Kidney capillary endothelial cell (primary cell): ENCODE data around the gene COL25A1.

ENCODE experiments used
- DNase-seq: peaks from one replicate; pipeline ENCODE4 v3.0.0-alpha.2; 2018; ENCODE audit warnings: low spot score

Gene COL25A1

DNA sequence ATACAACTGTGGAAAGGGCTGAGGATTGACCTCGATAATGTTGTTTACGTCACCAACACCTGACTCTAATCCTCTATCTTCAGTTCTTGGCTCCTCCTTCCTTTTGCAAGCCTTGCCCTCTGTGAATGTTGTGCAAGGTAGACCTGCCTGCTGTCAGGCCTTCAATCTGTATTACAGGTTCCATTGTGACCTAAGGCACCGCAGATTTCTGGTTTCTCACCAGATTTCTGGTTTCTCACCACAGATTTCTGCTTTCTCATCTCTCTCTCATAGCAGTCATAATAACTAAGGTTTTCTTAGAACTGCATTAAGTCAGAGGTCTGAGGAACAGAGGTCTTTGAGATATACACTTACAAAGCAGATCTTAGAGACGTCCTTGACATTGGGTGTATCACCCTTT, 488.1 kb downstream of the COL25A1 start:
- no peak for DNase-seq

DNA sequence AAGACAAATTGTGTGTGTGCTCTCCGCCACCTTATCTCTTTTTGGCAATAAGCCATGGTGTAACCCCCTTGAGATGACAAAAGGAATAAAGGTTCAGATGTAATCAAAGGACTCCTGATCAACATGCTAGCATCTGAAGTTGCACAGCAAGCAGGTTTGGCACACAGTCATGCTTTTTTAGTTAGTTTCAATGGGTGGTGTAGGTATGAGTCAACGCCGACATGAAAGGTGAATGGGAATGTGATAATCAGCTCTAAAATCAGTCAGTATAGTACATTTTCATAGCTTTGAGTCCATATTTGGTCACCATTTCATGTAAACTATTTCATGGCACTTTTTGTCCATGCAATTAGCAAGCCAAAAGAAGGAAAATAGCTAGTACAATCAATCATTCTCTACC, 489.2 kb downstream of the COL25A1 start:
- no peak for DNase-seq

DNA sequence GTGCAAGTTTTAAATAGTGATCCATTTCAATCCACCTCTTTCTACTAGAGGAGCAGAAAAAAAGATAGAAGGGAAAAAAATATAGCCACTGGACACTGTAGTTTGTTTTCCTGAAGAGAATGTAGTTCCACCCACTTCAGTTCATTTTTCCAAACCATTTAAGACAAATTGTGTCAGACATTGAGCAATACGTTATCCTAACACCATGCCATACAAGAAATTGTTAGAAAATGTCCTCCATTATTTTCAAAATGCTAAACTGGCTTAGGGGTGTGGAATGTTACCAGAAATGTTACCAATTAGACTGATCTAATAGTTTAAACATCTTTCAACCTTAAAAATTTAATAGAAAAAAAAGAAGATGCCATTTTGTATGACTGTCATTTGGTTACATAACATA, 491.0 kb downstream of the COL25A1 start:
- no peak for DNase-seq

DNA sequence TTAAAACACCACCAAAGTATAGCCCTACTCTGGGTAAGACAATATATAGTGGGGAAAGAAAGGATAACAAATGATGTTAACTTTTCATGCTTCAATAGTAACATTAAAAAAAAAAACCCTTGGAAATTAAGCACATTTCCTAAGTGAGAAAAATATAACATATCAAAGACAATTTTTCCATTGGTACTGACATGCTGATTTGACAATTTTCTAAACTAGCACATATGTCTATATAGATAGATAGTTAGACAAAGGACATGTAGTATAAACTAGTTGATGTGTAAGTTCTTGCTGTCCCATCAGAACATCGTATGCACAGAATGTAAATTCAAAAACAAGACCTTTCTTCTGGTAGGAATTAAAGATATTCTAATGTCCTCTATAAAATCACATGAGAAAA, 492.4 kb downstream of the COL25A1 start:
- no peak for DNase-seq

DNA sequence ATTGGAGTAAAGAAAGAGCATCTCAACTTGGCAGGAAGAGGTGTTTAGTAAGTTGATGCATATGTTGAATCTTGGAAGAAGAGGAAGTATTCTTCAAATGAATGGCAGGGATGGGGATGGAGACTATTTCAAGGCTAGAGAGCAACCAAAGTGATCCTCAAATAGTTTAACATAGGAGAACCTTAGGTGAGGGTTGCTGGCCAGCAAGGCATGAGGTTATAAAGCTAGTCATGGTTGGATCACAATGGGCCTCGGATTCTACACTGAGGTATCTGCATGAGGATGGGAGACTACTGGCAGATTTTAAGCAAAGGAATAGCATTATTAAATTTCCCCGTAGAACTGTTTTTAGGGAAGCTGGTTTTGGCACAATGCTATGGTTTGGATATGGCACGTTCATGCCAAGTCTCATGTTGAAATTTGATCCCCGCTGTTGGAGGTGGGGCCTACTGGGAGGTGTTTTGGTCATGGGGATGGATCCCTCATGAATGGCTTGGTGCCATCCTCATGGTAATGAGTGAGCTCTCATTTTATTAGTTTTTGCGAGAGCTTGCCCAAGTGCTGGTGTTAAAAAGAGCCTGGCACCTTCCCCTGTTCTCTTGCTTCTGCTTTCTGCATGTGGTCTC, 497.7 kb downstream of the COL25A1 start:
- DNase-seq = no peak

DNA sequence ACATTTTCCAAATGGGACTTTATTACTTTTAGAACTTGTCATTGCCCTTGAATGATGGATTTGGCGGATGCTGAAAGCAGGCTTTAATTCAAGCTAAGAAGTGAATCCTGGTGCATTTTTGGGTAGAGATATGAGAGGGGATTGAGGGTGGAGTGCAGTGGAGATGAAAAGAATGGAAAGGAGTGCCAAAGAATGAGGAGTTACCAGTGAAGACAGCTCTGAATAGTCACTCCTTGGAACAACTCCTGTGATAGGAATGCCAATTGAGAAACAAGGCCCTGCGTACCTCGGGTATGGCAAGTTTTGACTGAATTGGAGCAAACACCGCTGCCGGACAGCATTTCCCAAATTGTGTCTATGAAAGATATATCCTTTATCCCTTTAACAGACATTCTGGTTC, 503.2 kb downstream of the COL25A1 start:
- no peak for DNase-seq

DNA sequence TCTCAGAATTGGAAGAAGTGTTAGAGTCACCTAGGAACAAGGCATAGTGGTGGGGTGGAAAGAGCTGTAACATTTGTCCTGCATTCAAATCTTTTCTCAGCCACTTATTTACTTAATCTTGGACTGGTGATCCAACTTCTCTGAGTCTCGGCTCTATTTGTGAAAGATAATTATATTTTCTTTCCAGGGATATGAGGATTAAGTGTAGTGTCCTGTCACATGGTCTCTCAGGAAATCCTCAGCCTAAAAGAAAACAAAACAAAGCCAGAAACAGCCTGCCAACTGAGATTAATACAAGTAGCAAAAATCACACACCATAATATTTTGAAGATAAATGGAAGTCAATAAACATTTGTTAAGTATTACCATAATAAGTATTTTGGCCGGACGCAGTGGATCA, 506.3 kb downstream of the COL25A1 start:
- DNase-seq = no peak

DNA sequence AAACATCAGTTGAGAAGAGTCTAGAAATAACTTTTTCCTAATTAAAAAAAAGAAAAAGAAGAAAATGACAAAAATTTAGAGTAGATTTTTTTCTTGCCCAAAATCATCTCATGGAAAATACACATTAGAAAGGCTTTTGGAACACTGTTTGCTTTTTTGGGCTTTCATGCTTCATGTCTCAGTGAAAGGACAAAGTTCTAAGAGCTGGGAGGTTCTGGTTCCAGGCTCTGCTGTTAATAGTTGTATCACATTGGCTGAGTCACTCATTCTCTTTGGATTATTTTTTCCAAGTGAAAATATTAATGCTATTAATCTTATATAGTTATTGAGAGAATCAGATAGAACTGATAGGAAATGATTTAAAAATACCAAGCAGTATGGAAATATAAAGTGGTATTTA, 506.7 kb downstream of the COL25A1 start:
- no peak for DNase-seq

DNA sequence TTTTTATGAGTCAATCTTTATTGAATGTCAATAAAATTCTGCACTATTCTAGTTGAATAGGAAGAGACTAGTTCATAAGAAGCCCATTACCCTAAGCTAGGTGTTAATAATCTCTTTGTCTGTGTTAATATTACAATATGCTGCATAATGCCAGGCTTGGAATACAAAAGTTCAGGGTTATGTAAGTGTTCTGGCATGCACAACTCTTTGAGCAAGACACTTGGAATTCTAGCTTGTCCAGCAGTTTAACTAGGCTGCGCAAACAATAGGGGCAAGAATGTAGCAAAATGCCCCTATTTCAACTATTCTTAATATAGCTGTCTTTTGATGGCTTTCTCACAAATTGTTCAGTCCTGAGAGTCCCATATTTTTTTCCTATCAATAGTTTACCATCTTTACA, 508.3 kb downstream of the COL25A1 start:
- no peak for DNase-seq

DNA sequence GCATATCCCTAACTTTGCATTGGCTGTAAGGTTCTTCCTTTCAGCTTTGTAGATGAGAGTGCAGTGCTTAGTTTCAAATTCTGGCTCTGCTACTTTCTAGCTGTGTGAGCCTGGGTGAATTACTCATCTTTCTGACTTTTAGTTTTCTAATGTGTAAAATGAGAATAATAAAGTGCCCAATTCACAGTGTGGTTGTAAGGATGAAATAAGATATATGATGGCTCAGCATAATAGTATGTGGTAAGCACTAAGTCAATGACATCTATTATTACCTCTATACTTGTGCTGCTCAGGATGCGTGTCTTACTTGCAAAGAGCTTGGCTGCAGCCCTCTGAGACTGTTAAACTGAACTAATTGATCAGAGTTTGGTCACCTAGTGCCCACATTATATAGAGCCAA, 509.0 kb downstream of the COL25A1 start:
- no peak for DNase-seq

DNA sequence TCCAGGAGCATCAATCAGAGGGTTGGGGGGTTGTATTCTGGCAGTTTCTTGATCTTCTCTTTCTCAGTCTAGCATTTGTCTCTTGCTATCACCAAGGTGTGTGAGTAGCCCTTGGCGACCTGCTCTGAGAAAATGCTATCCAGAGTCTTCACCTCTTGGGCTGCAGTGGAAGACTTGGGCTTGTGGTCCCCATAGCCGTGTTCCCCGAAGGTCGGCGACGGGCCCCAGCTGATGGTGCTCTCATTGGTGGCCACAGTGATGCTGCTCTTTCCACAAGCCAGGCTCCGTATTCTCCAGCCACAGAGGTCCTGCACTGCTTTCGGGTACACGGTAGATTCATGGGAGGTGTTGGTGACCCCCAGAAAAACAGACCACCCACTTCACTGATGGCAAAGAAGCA, 513.7 kb downstream of the COL25A1 start:
- DNase-seq = no peak

DNA sequence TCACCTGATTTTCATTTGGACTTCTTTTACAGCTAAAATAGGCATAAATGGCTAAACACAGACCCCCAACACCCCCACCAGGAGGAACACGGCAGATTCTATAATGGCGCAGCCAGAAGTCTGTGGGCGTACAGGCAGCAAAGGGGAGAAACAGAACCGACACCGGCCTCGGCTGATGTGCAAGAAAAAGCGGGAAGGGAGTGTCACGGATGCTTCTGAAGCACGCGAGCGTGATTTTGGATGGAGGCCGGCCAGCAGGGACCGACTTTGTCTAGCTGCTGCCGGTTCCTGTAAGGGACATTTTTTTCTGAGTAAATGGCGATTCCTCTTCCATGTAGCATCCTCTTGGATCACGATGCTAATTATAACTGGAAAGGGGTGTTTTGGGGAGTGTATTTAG, 514.7 kb downstream of the COL25A1 start:
- no peak for DNase-seq

DNA sequence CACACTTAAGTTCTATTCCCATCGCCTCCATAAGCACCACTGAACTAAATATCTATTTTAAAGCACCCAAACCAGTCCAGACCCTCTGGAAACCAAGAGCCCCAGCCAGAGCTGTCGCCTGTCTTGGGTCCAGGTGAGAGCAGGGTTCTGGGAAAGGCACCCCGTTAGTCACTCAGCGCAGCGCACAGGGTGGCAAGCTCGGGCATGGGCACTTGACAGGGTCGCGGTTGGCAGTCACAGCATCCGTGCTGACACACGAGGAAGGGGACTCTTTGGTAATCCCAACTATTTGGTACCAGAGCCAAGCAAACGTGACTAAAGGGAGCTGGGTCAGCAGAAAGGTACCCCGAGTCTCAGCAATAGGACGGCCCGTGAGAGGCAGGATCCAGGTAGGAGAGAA, 515.4 kb downstream of the COL25A1 start:
- DNase-seq = no peak

DNA sequence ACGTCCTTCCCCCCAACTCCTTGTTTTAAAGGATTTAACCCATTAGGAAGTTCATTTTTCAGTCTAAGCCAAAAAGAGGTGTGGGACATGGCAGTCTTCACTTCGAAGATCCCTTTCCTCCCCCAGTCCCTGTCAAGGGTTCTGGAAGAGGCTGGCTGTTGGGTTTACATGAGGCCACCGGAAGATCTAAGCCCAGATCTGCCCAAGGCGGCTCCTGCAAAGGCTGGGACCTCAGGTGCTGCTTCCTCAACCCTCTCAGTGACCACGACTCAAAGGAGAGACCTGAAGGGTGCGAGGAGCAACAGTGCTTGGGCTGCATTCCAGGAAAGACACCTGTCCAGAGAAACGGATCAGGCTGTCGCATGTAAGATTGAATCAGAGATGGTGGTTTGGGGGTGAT, 516.1 kb downstream of the COL25A1 start:
- no peak for DNase-seq

DNA sequence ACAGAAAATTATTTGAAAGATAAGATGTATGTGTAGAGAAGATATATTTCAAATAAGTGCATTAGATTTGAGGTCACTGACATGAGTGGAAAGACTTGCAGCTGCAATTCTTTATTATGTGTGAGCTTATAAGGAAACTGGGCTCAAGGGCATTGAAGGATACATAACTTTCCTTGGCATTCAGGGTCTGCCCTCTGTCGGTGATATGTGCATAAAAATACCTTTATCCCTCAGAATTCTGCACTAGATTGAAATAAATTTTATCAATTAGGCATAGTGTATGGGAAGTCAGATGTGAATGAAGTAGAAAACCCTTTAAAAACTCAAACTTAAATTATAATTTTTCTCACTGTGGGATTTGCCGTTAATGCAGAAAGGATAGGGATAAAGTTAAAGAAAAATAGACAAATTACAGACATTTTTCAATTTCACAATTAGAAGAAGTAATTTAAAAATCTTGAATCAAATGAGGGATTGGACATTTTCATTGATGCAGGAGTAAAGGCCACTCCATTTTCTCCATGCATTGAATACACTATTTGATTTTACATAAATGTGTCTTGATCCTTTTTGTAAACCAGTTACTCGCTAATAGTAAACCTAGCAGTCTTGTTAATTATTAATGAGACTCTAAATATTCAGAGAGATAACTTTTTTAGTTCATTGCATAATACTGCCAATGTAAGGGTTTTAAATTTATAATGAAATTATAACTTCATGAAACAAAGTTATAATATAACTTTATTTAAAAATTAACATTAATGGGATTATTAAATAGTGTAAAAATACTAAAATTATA, 518.6 kb downstream of the COL25A1 start:
- DNase-seq = no peak

DNA sequence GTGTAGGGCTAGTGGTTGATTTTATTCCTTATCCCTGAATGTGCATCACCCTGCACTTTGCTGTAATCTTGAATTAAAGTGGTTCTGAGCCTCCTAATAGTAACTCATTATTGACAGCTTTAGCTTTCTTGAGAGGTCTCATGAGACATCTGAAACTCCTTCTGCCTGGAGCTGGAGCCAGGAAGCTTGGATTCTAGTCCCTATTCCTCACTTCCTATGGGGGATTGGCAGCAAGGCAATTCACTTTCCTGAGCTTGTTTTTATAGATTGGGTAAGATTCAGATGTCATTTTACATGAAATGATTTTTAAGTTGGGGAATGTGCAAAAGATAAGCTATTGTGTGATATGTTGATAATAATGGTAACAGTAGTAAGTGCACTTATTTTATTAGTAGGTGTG, 522.5 kb downstream of the COL25A1 start:
- DNase-seq = no peak

DNA sequence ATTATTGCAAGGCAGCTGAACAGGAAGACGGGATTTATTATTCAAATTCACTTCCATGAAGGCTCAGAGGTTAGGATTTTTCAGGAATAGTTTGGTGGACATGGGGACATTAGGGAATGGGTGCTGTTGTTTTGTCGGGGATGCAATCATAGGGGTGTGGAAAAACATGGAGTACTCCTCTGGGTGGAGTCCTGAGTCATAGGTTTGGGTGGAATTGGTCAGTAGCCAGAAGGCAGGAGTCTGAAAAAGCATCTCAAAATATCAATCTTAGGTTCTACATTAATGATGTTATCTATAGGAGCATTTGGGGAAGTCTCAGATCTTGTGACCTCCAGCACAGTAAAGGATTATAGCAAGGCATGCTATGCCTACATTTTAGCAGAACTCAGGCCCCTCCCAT, 525.1 kb downstream of the COL25A1 start:
- DNase-seq = no peak

DNA sequence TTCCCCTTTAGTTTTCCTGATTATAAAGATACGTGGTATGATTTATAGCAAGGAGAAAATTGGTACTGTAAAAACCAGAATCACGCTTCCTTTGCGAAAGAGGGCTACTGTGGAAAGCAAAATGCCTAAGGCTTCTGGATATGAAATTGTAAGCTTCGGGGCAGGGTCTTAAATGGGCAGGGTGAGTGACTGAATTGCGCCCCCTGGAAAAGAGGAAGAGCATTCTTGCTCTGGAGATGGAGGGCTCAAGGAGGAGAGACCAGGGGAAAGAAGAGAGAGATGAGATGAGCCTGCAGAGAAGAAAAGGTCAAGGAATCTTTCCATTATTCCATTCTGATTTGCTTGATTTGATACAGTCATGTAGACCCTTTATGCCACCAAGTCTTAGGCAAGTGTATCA, 526.5 kb downstream of the COL25A1 start:
- no peak for DNase-seq

DNA sequence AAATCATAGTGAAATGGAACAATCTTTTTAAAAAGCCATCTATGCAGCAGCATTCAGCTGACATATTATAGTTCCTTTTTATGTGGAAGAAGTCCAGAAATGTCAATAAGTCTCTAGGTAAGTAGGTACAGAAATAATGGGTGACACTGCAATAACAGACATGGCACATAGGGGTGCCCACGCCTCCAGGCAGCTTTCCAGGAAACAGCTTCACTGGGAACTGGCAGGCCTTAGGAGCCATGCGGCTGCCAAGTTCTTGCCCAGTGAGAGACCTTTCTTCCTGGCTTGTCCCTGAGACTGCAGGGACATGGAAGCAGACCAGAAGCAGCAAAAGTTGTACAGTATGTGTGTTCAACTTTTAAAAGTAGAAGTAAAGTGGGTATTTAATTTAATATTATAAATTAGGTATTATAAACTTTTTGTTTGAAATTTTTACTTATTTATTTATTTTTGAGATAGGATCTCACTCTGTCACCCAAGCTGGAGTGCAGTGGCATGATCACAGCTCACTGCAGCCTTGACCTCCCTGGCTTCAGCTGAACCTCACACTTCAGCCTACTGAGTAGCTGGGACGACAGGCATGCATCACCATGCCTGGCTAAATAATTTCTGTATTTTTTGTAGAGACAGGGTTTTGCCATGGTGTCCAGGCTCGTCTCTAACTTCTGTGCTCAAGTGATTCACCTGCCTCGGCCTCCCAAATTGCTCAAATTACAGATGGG, 527.5 kb downstream of the COL25A1 start:
- no peak for DNase-seq

DNA sequence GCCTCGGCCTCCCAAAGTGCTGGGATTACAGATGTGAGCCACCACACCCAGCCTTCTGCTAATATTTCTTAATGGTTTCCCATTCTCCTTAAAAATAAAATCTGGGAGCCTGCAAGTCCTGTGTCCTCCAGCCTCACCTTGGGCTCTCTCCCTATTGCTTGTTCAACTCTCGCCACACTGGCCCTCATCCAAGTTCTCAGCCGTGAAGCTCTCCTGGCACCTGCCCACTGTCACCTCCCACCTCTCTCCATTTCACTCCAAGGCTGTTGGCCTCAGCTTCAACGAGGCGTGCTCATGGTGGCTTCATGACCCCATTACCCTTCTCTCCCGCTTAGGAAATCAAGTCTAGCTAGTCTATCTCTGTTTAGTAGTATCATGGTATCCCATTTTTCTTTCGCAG, 530.1 kb downstream of the COL25A1 start:
- DNase-seq = no peak

DNA sequence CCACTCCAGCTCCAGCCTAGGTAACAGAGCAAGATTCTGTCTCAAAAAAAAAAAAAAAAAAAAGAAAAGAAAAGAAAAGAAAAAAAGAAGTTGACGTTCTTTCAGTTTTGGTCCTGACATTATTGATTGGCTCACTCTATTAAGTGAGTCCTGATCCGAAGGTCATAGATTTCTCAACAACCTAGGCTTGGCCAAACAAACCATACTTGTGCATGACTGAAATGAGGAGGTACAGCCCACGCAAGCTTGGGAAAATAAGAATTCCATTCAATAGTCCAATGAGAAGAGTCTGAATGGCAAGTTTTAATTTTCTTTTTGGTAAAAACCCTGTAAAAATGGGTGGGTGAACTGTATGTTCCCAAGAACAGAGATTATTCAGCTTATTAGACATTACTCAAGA, 536.4 kb downstream of the COL25A1 start:
- DNase-seq = no peak

DNA sequence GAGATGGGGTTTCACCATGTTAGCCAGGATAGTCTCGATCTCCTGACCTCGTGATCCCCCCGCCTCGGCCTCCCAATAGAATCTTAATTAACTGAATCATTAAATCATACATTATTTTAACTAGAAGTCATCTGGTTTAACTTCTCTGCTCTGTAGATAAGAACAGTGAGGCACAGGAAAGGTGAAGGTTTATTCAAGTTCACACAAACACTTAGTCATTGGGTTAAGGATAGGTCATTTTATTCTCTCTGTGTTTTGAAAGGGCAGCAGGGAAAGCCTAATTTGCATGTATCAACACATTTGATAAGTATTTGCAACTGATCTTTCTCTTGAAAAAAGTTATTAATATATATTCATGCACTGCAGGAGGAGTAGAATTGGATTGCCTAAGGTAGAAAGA, 538.5 kb downstream of the COL25A1 start:
- DNase-seq = no peak

DNA sequence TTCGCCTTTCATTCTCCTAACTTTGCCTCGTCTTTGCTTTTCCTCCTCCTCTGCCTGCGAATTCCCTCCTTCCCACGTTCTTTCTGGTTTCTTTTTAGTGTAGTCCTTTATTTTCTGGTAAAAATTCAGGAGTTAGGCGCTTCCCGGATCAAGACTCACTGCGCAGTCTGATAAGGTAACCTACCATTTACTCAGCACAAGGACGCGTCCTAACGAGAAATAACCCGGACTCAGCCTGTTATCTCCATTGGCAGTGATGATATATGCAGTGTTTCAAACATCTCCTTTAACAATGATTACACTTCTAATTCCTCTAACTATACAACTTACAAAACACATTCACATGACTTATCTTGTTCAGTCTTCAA, 539.2 kb downstream of the COL25A1 start:
- DNase-seq = no peak
